ENCODE measurements around the gene CDH13. TPM values are rescaled to one million over a fixed set of nuclear protein-coding genes. Genes with fewer than 3 reads are reported as not detected.

Gene CDH13
- total and polyA plus RNA-seq, 9 donors = 1.9 to 34.2 (median 4.8) TPM

DNA sequence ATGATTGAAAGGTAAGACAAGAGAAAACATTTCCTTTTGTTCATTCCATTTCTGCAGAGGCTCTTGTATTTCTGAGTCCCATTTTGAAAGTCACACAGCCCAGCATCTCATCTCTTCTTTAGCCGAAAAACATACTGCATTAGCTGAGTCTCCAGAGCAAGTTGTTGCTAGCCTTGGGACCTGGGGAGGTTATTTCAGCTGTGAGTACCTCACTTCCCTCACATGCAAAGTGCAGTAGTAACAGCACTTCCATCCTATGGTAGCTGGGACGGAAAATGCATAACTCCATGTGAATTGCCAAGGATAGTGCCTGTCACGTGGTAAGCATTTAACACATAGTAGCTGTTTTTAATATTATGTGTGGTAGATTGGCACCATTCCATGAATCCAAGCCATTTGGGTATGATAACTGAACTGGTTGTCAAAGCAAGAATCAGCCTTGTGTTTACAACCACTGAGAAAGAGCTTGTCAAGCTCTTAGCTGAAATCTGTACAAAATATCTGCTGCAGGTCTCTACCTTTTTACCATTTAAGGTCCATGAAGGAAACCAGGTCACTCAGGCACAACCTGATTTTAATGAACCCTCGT is 345.7 kb downstream of the CDH13 start:
- H3K4me1 ChIP-seq (ENCODE audit: insufficient read depth) = no peaks in the 10 kb centered on the region
- H3K9me3 ChIP-seq = no peaks in the 10 kb centered on the region
- no peak overlapping the region for H3K27ac ChIP-seq
- no peak for DNase-seq
- TF ChIP-seq EP300 (IDR thresholded peaks at IDR 0.05) (no peak), POLR2A (IDR thresholded peaks at IDR 0.05) (no peak), CTCF (IDR thresholded peaks at IDR 0.05) (no peak)
- H3K4me3 ChIP-seq = no peak overlapping the region
- intact Hi-C loops (cut with DNase I) = no loop called here
- H3K36me3 ChIP-seq = no peaks in the 10 kb centered on the region
- H3K27me3 ChIP-seq = no peaks in the 10 kb centered on the region
- WGBS, 3 donors = 47 to 68% (median 56%) methylated on average over 4 of the region's 4 CpGs

GRCh38 chr16:82979406-82980111 is 352.8 kb downstream of the CDH13 start:
- H3K36me3 ChIP-seq = no peaks in the 10 kb centered on the region
- TF ChIP-seq CTCF (IDR thresholded peaks at IDR 0.05) (no peak), POLR2A (IDR thresholded peaks at IDR 0.05) (no peak), EP300 (IDR thresholded peaks at IDR 0.05) (no peak)
- intact Hi-C loops (cut with DNase I) = no loop called here
- H3K27me3 ChIP-seq = no peaks in the 10 kb centered on the region
- WGBS, 3 donors = 51 to 77% (median 58%) methylated on average over 4 of the region's 4 CpGs
- H3K9me3 ChIP-seq = no peaks in the 10 kb centered on the region
- no peak for DNase-seq
- H3K27ac ChIP-seq = no peak overlapping the region
- H3K4me3 ChIP-seq = no peak overlapping the region
- no peaks in the 10 kb centered on the region for H3K4me1 ChIP-seq (ENCODE audit: insufficient read depth)

GRCh38 chr16:82980810-82981209 is 354.0 kb downstream of the CDH13 start:
- no peak for DNase-seq
- WGBS, 3 donors = 50 to 58% (median 54%) methylated on average over 3 of the region's 3 CpGs
- H3K36me3 ChIP-seq = no peaks in the 10 kb centered on the region
- intact Hi-C loops (cut with DNase I) = no loop called here
- TF ChIP-seq CTCF (IDR thresholded peaks at IDR 0.05) (no peak), EP300 (IDR thresholded peaks at IDR 0.05) (no peak), POLR2A (IDR thresholded peaks at IDR 0.05) (no peak)
- H3K4me1 ChIP-seq (ENCODE audit: insufficient read depth) = no peaks in the 10 kb centered on the region
- no peak overlapping the region for H3K27ac ChIP-seq
- no peaks in the 10 kb centered on the region for H3K27me3 ChIP-seq
- H3K4me3 ChIP-seq = no peak overlapping the region
- H3K9me3 ChIP-seq = no peaks in the 10 kb centered on the region

GRCh38 chr16:82987767-82988166 is 361.0 kb downstream of the CDH13 start:
- H3K4me3 ChIP-seq = no peak overlapping the region
- DNase-seq = no peak
- H3K4me1 ChIP-seq (ENCODE audit: insufficient read depth) = no peaks in the 10 kb centered on the region
- H3K9me3 ChIP-seq = no peaks in the 10 kb centered on the region
- 62 to 73% (median 63%) methylated on average over 3 of the region's 3 CpGs for WGBS, 3 donors
- no peak overlapping the region for H3K27ac ChIP-seq
- intact Hi-C loops (cut with DNase I) = no loop called here
- H3K36me3 ChIP-seq = no peaks in the 10 kb centered on the region
- TF ChIP-seq EP300 (IDR thresholded peaks at IDR 0.05) (no peak), POLR2A (IDR thresholded peaks at IDR 0.05) (no peak)
- no peaks in the 10 kb centered on the region for H3K27me3 ChIP-seq

DNA sequence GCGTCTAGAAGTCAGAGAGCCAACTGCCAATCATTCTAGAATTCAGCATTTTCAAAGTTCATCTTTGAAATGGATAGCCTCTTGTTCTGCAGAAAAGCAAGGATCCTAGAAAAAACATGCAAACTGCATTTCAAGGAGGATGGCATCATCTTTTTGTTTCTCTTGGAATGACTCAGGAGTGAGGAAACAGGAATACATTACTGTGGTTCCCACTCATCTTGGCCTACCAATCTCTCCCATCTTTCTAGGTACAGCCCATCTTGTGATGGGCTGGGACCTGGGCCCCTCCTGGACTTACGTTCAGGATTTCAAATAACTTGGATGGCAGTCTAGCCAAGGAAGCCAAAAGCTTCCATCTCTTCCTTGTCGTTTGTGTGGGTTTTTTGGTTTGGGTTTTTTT is 363.4 kb downstream of the CDH13 start:
- no peaks in the 10 kb centered on the region for H3K4me1 ChIP-seq (ENCODE audit: insufficient read depth)
- no peak overlapping the region for H3K4me3 ChIP-seq
- H3K27me3 ChIP-seq = no peaks in the 10 kb centered on the region
- intact Hi-C loops (cut with DNase I) = no loop called here
- DNase-seq = no peak
- no peak overlapping the region for H3K27ac ChIP-seq
- TF ChIP-seq EP300 (IDR thresholded peaks at IDR 0.05) (no peak), POLR2A (IDR thresholded peaks at IDR 0.05) (no peak), CTCF (IDR thresholded peaks at IDR 0.05) (no peak)
- no peaks in the 10 kb centered on the region for H3K36me3 ChIP-seq
- H3K9me3 ChIP-seq = no peaks in the 10 kb centered on the region
- WGBS, 3 donors = 73 to 80% (median 74%) methylated on average over 3 of the region's 3 CpGs
